Osteocyte (in vitro differentiated cells): ENCODE data around the gene GJA10. TPM values are rescaled to one million over a fixed set of nuclear protein-coding genes. Genes with fewer than 3 reads are reported as not detected.
"Not testable (repeated sequence)": the region's sequence is repeated elsewhere in the genome, so short reads cannot be mapped to it uniquely, and the experiment has no call there.

ENCODE experiments used
- DNase-seq: peaks from one replicate; pipeline ENCODE4 v3.0.0; 2021; ENCODE audit warnings: mixed read lengths; ENCODE audit not compliant: unreplicated experiment; ENCODE audit errors: extremely low spot score
- H3K27ac Mint-ChIP-seq: one replicate; pipeline ENCODE4 v1.8.0; 2021; ENCODE audit warnings: mild to moderate bottlenecking, mixed read lengths; ENCODE audit not compliant: unreplicated experiment
- H3K27me3 Mint-ChIP-seq: one replicate; pipeline ENCODE4 v1.8.0; 2021; ENCODE audit warnings: mixed read lengths; ENCODE audit not compliant: unreplicated experiment
- H3K36me3 Mint-ChIP-seq: one replicate; pipeline ENCODE4 v1.8.0; 2021; ENCODE audit warnings: mixed read lengths; ENCODE audit not compliant: unreplicated experiment
- H3K4me1 Mint-ChIP-seq: one replicate; pipeline ENCODE4 v1.8.0; 2021; ENCODE audit warnings: mixed read lengths; ENCODE audit not compliant: unreplicated experiment
- H3K4me3 Mint-ChIP-seq: one replicate; pipeline ENCODE4 v1.8.0; 2021; ENCODE audit warnings: mild to moderate bottlenecking, moderate library complexity, mixed read lengths; ENCODE audit not compliant: unreplicated experiment
- H3K9me3 Mint-ChIP-seq: one replicate; pipeline ENCODE4 v1.8.0; 2021; ENCODE audit warnings: mixed read lengths; ENCODE audit not compliant: unreplicated experiment
- long read RNA-seq: library from polyadenylated mRNA; unstranded; transcript quantifications from one replicate; pipeline ENCODE4 v2.0.0, GENCODE V29; 2021
- total RNA-seq: library from RNA; stranded (reverse); gene quantifications from 2 replicates; pipeline ENCODE4 v1.2.1, GENCODE V29; 2021
- TF ChIP-seq, protein P1 (sequence below): fragments of 200-600 bp; sonication (generic); IDR thresholded peaks from 2 replicates; pipeline ENCODE4 v1.5.0; 2021; ENCODE audit warnings: antibody characterized with exemption, mild to moderate bottlenecking, moderate library complexity

Gene GJA10
- not detected in 2 replicates for total RNA-seq
- long read RNA-seq: 0 reads

DNA sequence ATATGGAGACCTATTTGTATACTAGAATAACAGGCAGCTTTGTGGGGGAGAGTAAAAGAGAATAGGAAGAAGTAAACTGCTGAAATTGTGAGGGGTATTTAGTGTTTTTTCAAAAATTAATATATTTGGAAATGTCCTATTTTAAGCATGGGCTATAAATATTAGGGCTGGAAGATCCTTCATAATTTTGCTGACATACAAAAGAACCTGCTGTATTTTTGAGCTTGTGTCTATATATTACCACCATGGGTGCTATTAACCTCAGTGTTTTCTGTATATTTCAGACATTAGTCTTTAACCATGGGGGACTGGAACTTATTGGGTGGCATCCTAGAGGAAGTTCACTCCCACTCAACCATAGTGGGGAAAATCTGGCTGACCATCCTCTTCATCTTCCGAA lies at the start of gene GJA10:
Gene GJA10 (plus strand): TSS at position 301 of the 400 bp plus-strand sequence. CDS start 0 bp downstream, at position 301.
- H3K4me3 Mint-ChIP-seq: no peak within 1 kb of the TSS
- no peaks in the 10 kb centered on the region for H3K4me1 Mint-ChIP-seq
- TF ChIP-seq, protein P1, sequence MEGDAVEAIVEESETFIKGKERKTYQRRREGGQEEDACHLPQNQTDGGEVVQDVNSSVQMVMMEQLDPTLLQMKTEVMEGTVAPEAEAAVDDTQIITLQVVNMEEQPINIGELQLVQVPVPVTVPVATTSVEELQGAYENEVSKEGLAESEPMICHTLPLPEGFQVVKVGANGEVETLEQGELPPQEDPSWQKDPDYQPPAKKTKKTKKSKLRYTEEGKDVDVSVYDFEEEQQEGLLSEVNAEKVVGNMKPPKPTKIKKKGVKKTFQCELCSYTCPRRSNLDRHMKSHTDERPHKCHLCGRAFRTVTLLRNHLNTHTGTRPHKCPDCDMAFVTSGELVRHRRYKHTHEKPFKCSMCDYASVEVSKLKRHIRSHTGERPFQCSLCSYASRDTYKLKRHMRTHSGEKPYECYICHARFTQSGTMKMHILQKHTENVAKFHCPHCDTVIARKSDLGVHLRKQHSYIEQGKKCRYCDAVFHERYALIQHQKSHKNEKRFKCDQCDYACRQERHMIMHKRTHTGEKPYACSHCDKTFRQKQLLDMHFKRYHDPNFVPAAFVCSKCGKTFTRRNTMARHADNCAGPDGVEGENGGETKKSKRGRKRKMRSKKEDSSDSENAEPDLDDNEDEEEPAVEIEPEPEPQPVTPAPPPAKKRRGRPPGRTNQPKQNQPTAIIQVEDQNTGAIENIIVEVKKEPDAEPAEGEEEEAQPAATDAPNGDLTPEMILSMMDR: no peak
- no peak within 1 kb of the TSS for H3K27ac Mint-ChIP-seq
- H3K36me3 Mint-ChIP-seq: no peaks in the 10 kb centered on the region
- H3K27me3 Mint-ChIP-seq: peaks cover 27% of the 10 kb centered on the region
- H3K9me3 Mint-ChIP-seq: no peaks in the 10 kb centered on the region
- DNase-seq: no peak

DNA sequence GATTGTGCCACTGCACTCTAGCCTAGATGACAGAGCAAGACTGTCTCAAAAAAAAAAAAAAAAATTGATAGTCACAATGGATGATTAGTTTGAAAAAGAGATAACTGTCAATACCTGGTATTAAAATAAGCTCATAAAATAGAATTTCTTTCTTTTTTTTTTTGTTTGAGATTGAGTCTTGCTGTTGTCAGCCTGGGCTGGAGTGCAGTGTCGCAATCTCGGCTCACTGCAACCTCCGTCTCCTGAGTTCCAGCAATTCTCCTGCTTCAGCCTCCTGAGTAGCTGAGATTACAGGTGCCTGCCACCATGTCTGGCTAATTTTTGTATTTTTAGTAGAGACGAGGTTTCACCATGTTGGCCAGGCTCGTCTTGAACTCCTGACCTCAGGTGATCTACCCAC lies 46.8 kb upstream of the GJA10 start:
- peaks cover 13% of the 10 kb centered on the region for H3K36me3 Mint-ChIP-seq
- not testable (repeated sequence) for DNase-seq, H3K27ac Mint-ChIP-seq, H3K27me3 Mint-ChIP-seq, H3K9me3 Mint-ChIP-seq, H3K4me3 Mint-ChIP-seq
- peaks cover 12% of the 10 kb centered on the region for H3K4me1 Mint-ChIP-seq

DNA sequence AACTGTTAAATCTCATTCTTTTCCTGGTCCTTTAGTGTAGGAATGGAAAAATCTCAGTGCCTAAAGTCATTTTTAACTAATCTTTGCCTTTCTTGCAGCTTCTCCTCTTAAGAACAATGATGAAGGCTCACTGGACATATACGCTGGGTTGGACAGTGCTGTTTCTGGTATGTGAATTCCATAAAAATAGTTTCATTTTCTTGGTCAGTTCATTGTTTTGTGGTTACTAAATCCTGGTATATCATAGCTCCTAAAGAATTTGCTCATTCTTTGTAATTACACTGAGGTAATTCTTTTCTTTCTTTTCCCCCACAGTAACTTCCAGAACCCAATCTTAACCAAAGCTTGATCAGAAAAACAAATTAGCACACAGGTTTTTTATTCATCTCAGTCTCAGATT lies 41.2 kb upstream of the GJA10 start:
- peaks cover 3% of the 10 kb centered on the region for H3K4me1 Mint-ChIP-seq
- no peaks in the 10 kb centered on the region for H3K27me3 Mint-ChIP-seq
- H3K9me3 Mint-ChIP-seq: no peaks in the 10 kb centered on the region
- no peak overlapping the region for H3K27ac Mint-ChIP-seq
- peaks cover 34% of the 10 kb centered on the region for H3K36me3 Mint-ChIP-seq
- TF ChIP-seq, protein P1: no peak
- H3K4me3 Mint-ChIP-seq: no peak overlapping the region
- DNase-seq: no peak

DNA sequence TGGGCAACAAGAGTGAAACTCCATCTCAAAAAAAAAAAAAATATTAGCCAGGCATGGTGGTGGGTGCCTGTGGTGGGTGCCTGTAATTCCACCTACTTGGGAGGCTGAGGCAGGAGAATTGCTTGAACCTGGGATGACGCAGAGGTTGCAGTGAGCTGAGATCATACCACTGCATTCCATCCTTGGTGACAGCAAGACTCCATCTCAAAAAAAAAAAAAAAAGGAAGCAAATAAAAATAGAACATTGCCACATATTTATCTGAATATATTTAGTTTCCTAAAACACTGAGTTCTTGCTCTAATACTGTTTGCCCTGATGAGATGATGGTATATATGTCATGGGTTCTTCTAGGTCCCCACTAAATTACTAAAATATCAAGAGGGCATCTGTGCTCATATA lies 36.2 kb upstream of the GJA10 start:
- peaks cover 6% of the 10 kb centered on the region for H3K9me3 Mint-ChIP-seq
- H3K27ac Mint-ChIP-seq: no peak overlapping the region

DNA sequence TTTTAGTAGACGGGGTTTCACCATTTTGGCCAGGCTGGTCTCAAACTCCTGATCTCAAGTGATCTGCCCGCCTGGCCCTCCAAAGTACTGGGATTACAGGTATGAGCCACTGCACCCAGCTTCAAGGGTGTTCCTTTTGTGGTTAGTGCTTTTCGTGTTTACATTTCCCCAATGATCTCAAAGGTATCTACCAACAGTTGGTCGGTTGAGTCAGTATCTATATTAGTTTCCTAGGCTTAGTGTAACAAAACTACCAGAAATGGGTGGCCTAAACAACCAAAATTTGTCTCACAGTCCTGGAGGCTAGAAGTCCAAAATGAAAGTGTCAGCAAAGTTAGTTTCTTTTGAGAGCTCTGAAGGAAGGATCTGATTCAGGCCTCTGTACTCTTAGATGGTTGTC lies 34.5 kb upstream of the GJA10 start:
- Mint-ChIP-seq H3K36me3 (peaks cover 64% of the 10 kb centered on the region), H3K27ac (no peak overlapping the region), H3K4me1 (no peaks in the 10 kb centered on the region), H3K27me3 (no peaks in the 10 kb centered on the region), H3K4me3 (no peak overlapping the region), H3K9me3 (peaks cover 6% of the 10 kb centered on the region)
- TF ChIP-seq, protein P1: no peak
- DNase-seq: no peak

More for the DNA sequence above, 36.2 kb upstream of the GJA10 start:
- TF ChIP-seq, protein P1: no peak
- no peak for DNase-seq
- peaks cover 58% of the 10 kb centered on the region for H3K36me3 Mint-ChIP-seq
- H3K4me3 Mint-ChIP-seq: no peak overlapping the region
- H3K4me1 Mint-ChIP-seq: peaks cover 3% of the 10 kb centered on the region
- no peaks in the 10 kb centered on the region for H3K27me3 Mint-ChIP-seq

DNA sequence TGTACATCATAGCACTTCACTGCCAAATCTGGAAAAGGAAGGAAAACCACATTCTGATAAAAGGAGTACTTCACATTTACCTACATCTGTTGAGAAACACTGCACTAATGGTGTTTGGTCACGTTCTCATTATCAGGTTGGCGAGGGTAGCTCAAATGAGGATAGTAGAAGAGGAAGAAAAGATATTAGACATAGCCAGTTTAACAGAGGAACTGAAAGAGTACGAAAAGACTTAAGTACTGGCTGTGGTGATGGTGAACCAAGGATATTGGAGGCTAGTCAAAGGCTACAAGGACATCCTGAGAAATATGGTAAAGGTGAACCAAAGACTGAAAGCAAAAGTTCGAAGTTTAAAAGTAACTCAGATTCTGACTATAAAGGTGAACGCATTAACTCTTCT lies 32.0 kb upstream of the GJA10 start:
- Mint-ChIP-seq H3K27me3 (no peaks in the 10 kb centered on the region), H3K4me3 (no peak overlapping the region), H3K27ac (no peak overlapping the region), H3K9me3 (peaks cover 10% of the 10 kb centered on the region), H3K4me1 (no peaks in the 10 kb centered on the region), H3K36me3 (peaks cover 60% of the 10 kb centered on the region)
- no peak for DNase-seq
- TF ChIP-seq, protein P1: no peak
